Right atrium auricular region (tissue), 2 donors: Measurements from ENCODE around the gene OSBPL6. TPM values are rescaled to one million over a fixed set of nuclear protein-coding genes. Genes with fewer than 3 reads are reported as not detected.

ENCODE experiments used
- DNase-seq: peaks from one replicate; pipeline ENCODE4 v3.0.0-alpha.2; 2019; ENCODE audit warnings: low spot score
- H3K27ac ChIP-seq, 2 donors: fragments of 200-600 bp; sonication (generic); 1 replicate in 1 of 2; 2 replicates in 1 of 2; pipeline ENCODE4 v1.5.1; 2016 to 2019
- H3K27me3 ChIP-seq, 2 donors: fragments of 200-600 bp; sonication (generic); one replicate each; pipeline versions ENCODE4 v1.5.1 to v1.6.0; 2017 to 2019
- H3K36me3 ChIP-seq: fragments of 200-600 bp; sonication (generic); one replicate; pipeline ENCODE4 v1.5.1; 2016
- H3K4me1 ChIP-seq, 2 donors: fragments of 200-600 bp; sonication (generic); one replicate each; pipeline versions ENCODE4 v1.5.1 to v1.6.0; 2017 to 2019
- H3K4me3 ChIP-seq, 2 donors: fragments of 200-600 bp; sonication (generic); 1 replicate in 1 of 2; 2 replicates in 1 of 2; pipeline ENCODE4 v1.5.1; 2017 to 2019; ENCODE audit warnings: mild to moderate bottlenecking in 1 of 2, moderate library complexity in 1 of 2
- H3K9me3 ChIP-seq, 2 donors: fragments of 200-600 bp; sonication (generic); one replicate each; pipeline ENCODE4 v1.5.1; 2019
- CTCF ChIP-seq, 2 donors: fragments of 200-600 bp; sonication (generic); IDR thresholded peaks; one replicate each; pipeline ENCODE4 v1.5.1; 2019; ENCODE audit warnings: antibody characterized with exemption in 2 of 2
- total RNA-seq, 2 donors: library from RNA; depleted of rRNA; stranded (reverse); fragments of >200 nt; gene quantifications; one replicate each; pipeline ENCODE4 v1.1.0, GENCODE V29; 2016

OSBPL6 gene
- total RNA-seq, 2 donors from 2014 or later, result 4.8 to 11.5 TPM

GRCh38 chr2:178234648-178235047 lies 40.3 kb downstream of the OSBPL6 start:
- peaks cover 0 to 11% of the 10 kb centered on the region in 2 donors for H3K4me1 ChIP-seq
- no peaks in the 10 kb centered on the region for H3K36me3 ChIP-seq
- no peaks in the 10 kb centered on the region for H3K27me3 ChIP-seq
- H3K27ac ChIP-seq, result peak overlapping the region in 1 of 2 donors; percentile 45
- DNase-seq, result no peak
- TF ChIP-seq CTCF (IDR thresholded peaks at IDR 0.05), result no peak
- H3K9me3 ChIP-seq, result no peaks in the 10 kb centered on the region
- H3K4me3 ChIP-seq, result no peak overlapping the region

GRCh38 chr2:178237488-178238153 lies 43.3 kb downstream of the OSBPL6 start:
- TF ChIP-seq CTCF (IDR thresholded peaks at IDR 0.05), result no peak
- no peak for DNase-seq
- Histone ChIP-seq H3K4me1 (peaks cover 0 to 21% of the 10 kb centered on the region in 2 donors), H3K27ac (peak overlapping the region in 1 of 2 donors; percentile 52), H3K27me3 (no peaks in the 10 kb centered on the region), H3K36me3 (no peaks in the 10 kb centered on the region), H3K4me3 (no peak overlapping the region), H3K9me3 (no peaks in the 10 kb centered on the region)

GRCh38 chr2:178238154-178238521 lies 43.8 kb downstream of the OSBPL6 start:
- Histone ChIP-seq H3K36me3 (no peaks in the 10 kb centered on the region), H3K9me3 (no peaks in the 10 kb centered on the region), H3K27me3 (no peaks in the 10 kb centered on the region), H3K27ac (peak overlapping the region in 1 of 2 donors; percentile 52), H3K4me1 (peaks cover 0 to 21% of the 10 kb centered on the region in 2 donors), H3K4me3 (no peak overlapping the region)
- no peak for DNase-seq
- TF ChIP-seq CTCF (IDR thresholded peaks at IDR 0.05), result no peak

GRCh38 chr2:178238750-178239149 lies 44.4 kb downstream of the OSBPL6 start:
- DNase-seq, result no peak
- H3K9me3 ChIP-seq, result no peaks in the 10 kb centered on the region
- H3K36me3 ChIP-seq, result no peaks in the 10 kb centered on the region
- peak overlapping the region in 1 of 2 donors; percentile 11 for H3K27ac ChIP-seq
- H3K4me1 ChIP-seq, result peaks cover 0 to 21% of the 10 kb centered on the region in 2 donors
- TF ChIP-seq CTCF (IDR thresholded peaks at IDR 0.05), result no peak
- H3K27me3 ChIP-seq, result no peaks in the 10 kb centered on the region
- H3K4me3 ChIP-seq, result no peak overlapping the region

GRCh38 chr2:178241844-178242551 lies 47.7 kb downstream of the OSBPL6 start:
- Histone ChIP-seq H3K9me3 (no peaks in the 10 kb centered on the region), H3K4me1 (peaks cover 0 to 35% of the 10 kb centered on the region in 2 donors), H3K4me3 (no peak overlapping the region), H3K27me3 (no peaks in the 10 kb centered on the region), H3K36me3 (no peaks in the 10 kb centered on the region), H3K27ac (peak overlapping the region; percentile 62 to 70)
- peak; percentile 74 for DNase-seq
- no peak for TF ChIP-seq CTCF (IDR thresholded peaks at IDR 0.05)
